Endothelial cell of umbilical vein (primary cell): Measurements from ENCODE around the gene ZNF777. TPM values are rescaled to one million over a fixed set of nuclear protein-coding genes. Genes with fewer than 3 reads are reported as not detected.

Experiments
- BruUV-seq: library from RNA; stranded (reverse); fragments of 400-500 nt; replicated peaks from 2 replicates; lab custom pipeline; 2021; lab: Mats Ljungman, UMichigan
- CTCF ChIA-PET: fragments of 300-600, 350-600 bp; sonication (Branson Sonifier 250); formaldehyde crosslinking; loops from one replicate; lab custom pipeline; 2021; ENCODE audit warnings: antibody characterized with exemption, inconsistent platforms; lab: Charles Lee
- POLR2A ChIA-PET: fragments of 300-600, 350-600 bp; sonication (Branson Sonifier 250); formaldehyde crosslinking; loops from one replicate; lab custom pipeline; 2021; ENCODE audit warnings: antibody characterized with exemption, inconsistent platforms; lab: Charles Lee
- DNase-seq: peaks from one replicate; pipeline ENCODE4 v3.0.0-alpha.2; 2011; ENCODE audit warnings: low read depth, low spot score
- FAIRE-seq: peaks from 2 replicates; lab custom pipeline; 2011; peaks lifted over from hg19 to GRCh38; lab: Jason Lieb, UNC
- H2AFZ ChIP-seq: 2 replicates; pipeline ENCODE4 v1.6.0; 2012; ENCODE audit warnings: low read depth, low read length, control low read depth, inconsistent platforms
- H3K27ac ChIP-seq: 2 replicates; pipeline ENCODE4 v1.5.1; 2011; ENCODE audit warnings: low read depth, mild to moderate bottlenecking, control low read depth, low read length, moderate library complexity; ENCODE audit not compliant: insufficient read depth
- H3K27me3 ChIP-seq, 2 experiments: 2 replicates each; pipeline versions ENCODE4 v1.6.0 to v1.6.1; 2011; ENCODE audit warnings: low read length in 2 of 2, mixed read lengths in 1 of 2; ENCODE audit not compliant: control insufficient read depth in 2 of 2, insufficient read depth in 2 of 2
- H3K36me3 ChIP-seq, 2 experiments: 2 replicates in 1 of 2; 3 replicates in 1 of 2; pipeline ENCODE4 v1.5.1; 2011; ENCODE audit warnings: low read length in 2 of 2, mild to moderate bottlenecking in 1 of 2, moderate library complexity in 1 of 2; ENCODE audit not compliant: control insufficient read depth in 2 of 2, insufficient read depth in 2 of 2; ENCODE audit errors: extremely low read depth in 1 of 2
- H3K4me1 ChIP-seq: 3 replicates; pipeline ENCODE4 v1.5.1; 2011; ENCODE audit warnings: mild to moderate bottlenecking, low read length; ENCODE audit not compliant: control insufficient read depth, insufficient read depth; ENCODE audit errors: extremely low read depth
- H3K4me2 ChIP-seq: 2 replicates; pipeline ENCODE4 v1.6.1; 2011; ENCODE audit warnings: low read length, control low read depth, mixed read lengths; ENCODE audit not compliant: insufficient read depth
- H3K4me3 ChIP-seq, 3 experiments: fragments of 200-600 bp in 1 of 3; sonication (generic), shearing (Covaris generic) in 1 of 3; replicated peaks in 1 of 3; 2 replicates each; pipeline ENCODE4 v1.5.1; 2011 to 2016; ENCODE audit warnings: control low read depth in 3 of 3, low read length in 3 of 3, mild to moderate bottlenecking in 2 of 3, inconsistent platforms in 1 of 3, low read depth in 1 of 3, moderate library complexity in 1 of 3; ENCODE audit not compliant: insufficient read depth in 1 of 3
- H3K79me2 ChIP-seq: 2 replicates; pipeline ENCODE4 v1.6.0; 2012; ENCODE audit warnings: low read length, inconsistent platforms; ENCODE audit not compliant: control insufficient read depth, insufficient read depth
- H3K9ac ChIP-seq: replicated peaks from 2 replicates; pipeline ENCODE3; 2011; ENCODE audit warnings: low read length, control low read depth; ENCODE audit not compliant: insufficient read depth; ENCODE audit errors: extremely low read depth
- H3K9me1 ChIP-seq: replicated peaks from 3 replicates; pipeline ENCODE4 v1.6.0; 2011; ENCODE audit warnings: mild to moderate bottlenecking, low read length; ENCODE audit not compliant: control insufficient read depth, insufficient read depth; ENCODE audit errors: extremely low read depth
- H3K9me3 ChIP-seq: replicated peaks from 2 replicates; pipeline ENCODE4 v1.5.1; 2012; ENCODE audit warnings: low read length, inconsistent platforms; ENCODE audit not compliant: control insufficient read depth, insufficient read depth
- H4K20me1 ChIP-seq: replicated peaks from 2 replicates; pipeline ENCODE3; 2011; ENCODE audit warnings: mild to moderate bottlenecking, low read length; ENCODE audit not compliant: control insufficient read depth, insufficient read depth; ENCODE audit errors: extremely low read depth
- EZH2 ChIP-seq: IDR thresholded peaks from 2 replicates; pipeline ENCODE4 v1.6.1; 2012; ENCODE audit warnings: borderline replicate concordance, low read depth, mild to moderate bottlenecking, moderate library complexity, low read length, inconsistent platforms; ENCODE audit not compliant: severe bottlenecking
- FOS ChIP-seq: IDR thresholded peaks from 2 replicates; pipeline ENCODE4 v1.6.1; 2011; ENCODE audit warnings: mild to moderate bottlenecking, low read length, moderate library complexity, borderline replicate concordance; ENCODE audit not compliant: insufficient read depth
- GATA2 ChIP-seq: IDR thresholded peaks from 2 replicates; pipeline ENCODE4 v1.7.0; 2011; ENCODE audit warnings: low read depth, mild to moderate bottlenecking, moderate library complexity, mixed read lengths, low read length; ENCODE audit not compliant: insufficient read length, insufficient read depth
- JUN ChIP-seq: IDR thresholded peaks from 2 replicates; pipeline ENCODE4 v1.6.1; 2011; ENCODE audit warnings: borderline replicate concordance, low read depth; ENCODE audit not compliant: insufficient read length, insufficient read depth
- MAX ChIP-seq: IDR thresholded peaks from 2 replicates; pipeline ENCODE4 v1.6.1; 2011; ENCODE audit not compliant: insufficient read depth, insufficient read length
- MYC ChIP-seq: IDR thresholded peaks from one replicate; pipeline ENCODE4 v1.6.1; 2011; ENCODE audit warnings: mild to moderate bottlenecking, low read depth, low read length
- POLR2A ChIP-seq: IDR thresholded peaks from 2 replicates; pipeline ENCODE4 v1.6.1; 2012; ENCODE audit warnings: low read depth, mild to moderate bottlenecking, control low read depth, low read length
- dilution Hi-C: fragments of 300-500 bp; cut with MboI; formaldehyde crosslinking; loops from one replicate; pipeline ENCODE4 v1.15.0; 2019; ENCODE audit warnings: low sequenced_read_pairs; ENCODE audit not compliant: extremely low pct_ligation_motif_present
- intact Hi-C: fragments of 100-400 bp; cut with micrococcal nuclease; formaldehyde crosslinking; loops from one replicate; pipeline ENCODE4 v1.10.0; 2022
- polyA plus RNA-seq, 4 experiments: library from polyadenylated mRNA; depleted of rRNA in 3 of 4; stranded (reverse) in 3 of 4; unstranded in 1 of 4; fragments of >200 nt; gene quantifications; 2 replicates each; pipeline versions ENCODE4 v1.2.1 to v1.2.3, GENCODE V29; 2011 to 2012; ENCODE audit warnings: missing spikeins in 1 of 4
- total RNA-seq: library from RNA; stranded (reverse); gene quantifications from 2 replicates; pipeline ENCODE4 v1.2.3, GENCODE V29; 2021
- TF ChIP-seq, protein P1 (sequence below), 2 donors: IDR thresholded peaks; 1 replicate in 1 of 2; 2 replicates in 1 of 2; pipeline ENCODE4 v1.5.1; 2011; ENCODE audit warnings: low read length in 2 of 2, mild to moderate bottlenecking in 2 of 2, moderate library complexity in 2 of 2, control low read depth in 1 of 2, inconsistent platforms in 1 of 2, low read depth in 1 of 2; ENCODE audit not compliant: insufficient read depth in 1 of 2; ENCODE audit errors: extremely low read depth in 1 of 2

ZNF777 gene
- total and polyA plus RNA-seq, 2 donors (not counting 3 experiments of a cell fraction or from before 2014, with no cell fraction given): 7.4 to 11.1 TPM

GRCh38 chr7:149473251-149473650 is 12.4 kb upstream of the ZNF777 start:
- H3K27me3 ChIP-seq: no peaks in the 10 kb centered on the region
- FAIRE-seq (no peak), DNase-seq (no peak)
- CTCF ChIA-PET: interaction anchor here (1.8 kb wide), 1 partner anchor 12 kb away, joined by 6 read pairs; the partner anchor contains the start of gene ZNF777
- no peak overlapping the region for H3K4me3 ChIP-seq
- no peaks in the 10 kb centered on the region for H3K4me1 ChIP-seq
- no peaks in the 10 kb centered on the region for H3K9me3 ChIP-seq
- no peak for TF ChIP-seq JUN
- no peak for TF ChIP-seq POLR2A
- TF ChIP-seq MYC: no peak
- TF ChIP-seq GATA2: no peak
- H2AFZ ChIP-seq: no peak overlapping the region
- POLR2A ChIA-PET: no interaction called here
- no peaks in the 10 kb centered on the region for H3K9me1 ChIP-seq
- no peaks in the 10 kb centered on the region for H4K20me1 ChIP-seq
- H3K9ac ChIP-seq: no peak overlapping the region
- H3K79me2 ChIP-seq: no peaks in the 10 kb centered on the region
- peaks cover 0 to 28% of the 10 kb centered on the region in 2 experiments for H3K36me3 ChIP-seq
- BruUV-seq: no TSS peak
- intact Hi-C loops (no loop called here), dilution Hi-C loops (no loop called here)
- H3K27ac ChIP-seq: no peak overlapping the region
- H3K4me2 ChIP-seq: no peak overlapping the region

DNA sequence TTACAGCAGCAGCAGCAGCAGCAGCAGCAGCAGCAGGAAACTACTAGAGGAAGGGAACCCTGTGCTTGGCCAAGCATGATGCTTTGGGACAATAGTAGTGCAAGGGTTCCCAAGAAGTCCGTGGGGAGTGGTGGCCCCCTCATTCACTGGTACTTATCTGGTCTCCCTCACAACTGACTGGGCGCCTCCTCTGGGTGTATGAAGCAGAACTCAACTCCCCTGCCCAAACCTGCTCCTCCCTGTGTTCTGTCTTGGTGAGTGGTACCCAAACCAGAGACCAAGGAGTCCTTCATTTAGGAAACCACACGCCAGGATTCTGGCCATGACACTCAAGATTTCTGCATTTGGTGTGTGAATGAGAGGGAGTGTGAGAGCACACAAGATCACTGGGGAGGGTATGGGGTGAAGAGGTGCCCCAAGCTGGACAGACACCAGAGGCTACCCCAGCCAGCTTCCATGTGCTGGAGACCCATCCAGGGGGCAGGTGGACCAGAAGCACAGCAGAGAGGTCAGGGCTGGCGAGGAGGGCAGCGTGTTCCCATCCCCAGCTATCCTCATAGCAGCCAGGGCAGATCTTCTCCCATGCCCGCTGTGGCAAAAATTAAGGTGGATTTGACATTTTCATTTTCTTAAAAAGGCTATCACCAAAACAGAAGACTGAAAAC is 10.6 kb upstream of the ZNF777 start:
- TF ChIP-seq, protein P1, sequence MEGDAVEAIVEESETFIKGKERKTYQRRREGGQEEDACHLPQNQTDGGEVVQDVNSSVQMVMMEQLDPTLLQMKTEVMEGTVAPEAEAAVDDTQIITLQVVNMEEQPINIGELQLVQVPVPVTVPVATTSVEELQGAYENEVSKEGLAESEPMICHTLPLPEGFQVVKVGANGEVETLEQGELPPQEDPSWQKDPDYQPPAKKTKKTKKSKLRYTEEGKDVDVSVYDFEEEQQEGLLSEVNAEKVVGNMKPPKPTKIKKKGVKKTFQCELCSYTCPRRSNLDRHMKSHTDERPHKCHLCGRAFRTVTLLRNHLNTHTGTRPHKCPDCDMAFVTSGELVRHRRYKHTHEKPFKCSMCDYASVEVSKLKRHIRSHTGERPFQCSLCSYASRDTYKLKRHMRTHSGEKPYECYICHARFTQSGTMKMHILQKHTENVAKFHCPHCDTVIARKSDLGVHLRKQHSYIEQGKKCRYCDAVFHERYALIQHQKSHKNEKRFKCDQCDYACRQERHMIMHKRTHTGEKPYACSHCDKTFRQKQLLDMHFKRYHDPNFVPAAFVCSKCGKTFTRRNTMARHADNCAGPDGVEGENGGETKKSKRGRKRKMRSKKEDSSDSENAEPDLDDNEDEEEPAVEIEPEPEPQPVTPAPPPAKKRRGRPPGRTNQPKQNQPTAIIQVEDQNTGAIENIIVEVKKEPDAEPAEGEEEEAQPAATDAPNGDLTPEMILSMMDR (IDR thresholded peaks at IDR 0.05; ENCODE audit: extremely low read depth in 1 of 2, insufficient read depth in 1 of 2, low read depth in 1 of 2, low read length in 2 of 2): no peak
- TF ChIP-seq EZH2 (no peak), MAX (no peak), FOS (no peak), POLR2A (no peak), MYC (no peak), JUN (no peak)
- H3K4me1 ChIP-seq: no peaks in the 10 kb centered on the region
- CTCF ChIA-PET: no interaction called here
- no peak overlapping the region for H3K4me3 ChIP-seq
- POLR2A ChIA-PET: no interaction called here
- no peak overlapping the region for H3K9ac ChIP-seq
- H3K4me2 ChIP-seq: no peak overlapping the region
- no peak overlapping the region for H3K27ac ChIP-seq
- intact Hi-C loops (no loop called here), dilution Hi-C loops (no loop called here)
- H3K9me1 ChIP-seq: no peaks in the 10 kb centered on the region
- H2AFZ ChIP-seq: no peak overlapping the region
- FAIRE-seq (no peak), DNase-seq (no peak)
- peaks cover 0 to 1% of the 10 kb centered on the region in 2 experiments for H3K27me3 ChIP-seq
- peaks cover 0 to 19% of the 10 kb centered on the region in 2 experiments for H3K36me3 ChIP-seq
- H3K79me2 ChIP-seq: no peaks in the 10 kb centered on the region
- H3K9me3 ChIP-seq: no peaks in the 10 kb centered on the region
- BruUV-seq: no TSS peak
- no peaks in the 10 kb centered on the region for H4K20me1 ChIP-seq
